Activated CD4-positive, alpha-beta memory T cell treated with anti-CD3 and anti-CD28 coated beads, Interleukin-2, amount 10 ng/mL, durations not matched to agents 7 days and 5 days (primary cell): ENCODE measurements around the gene AARS2. TPM values are rescaled to one million over a fixed set of nuclear protein-coding genes. Genes with fewer than 3 reads are reported as not detected.
A peak's percentile ranks its signal among the peaks of the same experiment; 100 is the strongest.
"Not testable (repeated sequence)": the region's sequence is repeated elsewhere in the genome, so short reads cannot be mapped to it uniquely, and the experiment has no call there.

Experiments used
- CTCF ChIA-PET: fragments of 350-600 bp; sonication (Branson Sonifier 250); formaldehyde crosslinking; loops from one replicate; lab custom pipeline; 2021; ENCODE audit warnings: antibody characterized with exemption, inconsistent platforms; lab: Charles Lee
- POLR2A ChIA-PET: fragments of 350-600 bp; sonication (Branson Sonifier 250); formaldehyde crosslinking; loops from one replicate; lab custom pipeline; 2021; ENCODE audit warnings: antibody characterized with exemption; lab: Charles Lee
- DNase-seq: peaks from one replicate; pipeline ENCODE4 v3.0.0-alpha.2; 2020
- H3K27ac Mint-ChIP-seq: one replicate; pipeline ENCODE4 v1.8.0; 2021; ENCODE audit warnings: mild to moderate bottlenecking, mixed read lengths
- H3K27me3 Mint-ChIP-seq: one replicate; pipeline ENCODE4 v1.8.0; 2021; ENCODE audit warnings: mixed read lengths
- H3K36me3 Mint-ChIP-seq: one replicate; pipeline ENCODE4 v1.8.0; 2021; ENCODE audit warnings: low read depth, mixed read lengths
- H3K4me1 Mint-ChIP-seq: one replicate; pipeline ENCODE4 v1.8.0; 2021; ENCODE audit warnings: mixed read lengths
- H3K4me3 Mint-ChIP-seq: one replicate; pipeline ENCODE4 v1.8.0; 2021; ENCODE audit warnings: mild to moderate bottlenecking, mixed read lengths
- H3K9me3 Mint-ChIP-seq: one replicate; pipeline ENCODE4 v1.8.0; 2021; ENCODE audit warnings: mixed read lengths
- total RNA-seq, 2 experiments: library from RNA; stranded (reverse); gene quantifications; one replicate each; pipeline ENCODE4 v1.2.3, GENCODE V29; 2021

Gene AARS2
- 10 to 100 TPM; 14.8 to 15.0 TPM for total RNA-seq

DNA sequence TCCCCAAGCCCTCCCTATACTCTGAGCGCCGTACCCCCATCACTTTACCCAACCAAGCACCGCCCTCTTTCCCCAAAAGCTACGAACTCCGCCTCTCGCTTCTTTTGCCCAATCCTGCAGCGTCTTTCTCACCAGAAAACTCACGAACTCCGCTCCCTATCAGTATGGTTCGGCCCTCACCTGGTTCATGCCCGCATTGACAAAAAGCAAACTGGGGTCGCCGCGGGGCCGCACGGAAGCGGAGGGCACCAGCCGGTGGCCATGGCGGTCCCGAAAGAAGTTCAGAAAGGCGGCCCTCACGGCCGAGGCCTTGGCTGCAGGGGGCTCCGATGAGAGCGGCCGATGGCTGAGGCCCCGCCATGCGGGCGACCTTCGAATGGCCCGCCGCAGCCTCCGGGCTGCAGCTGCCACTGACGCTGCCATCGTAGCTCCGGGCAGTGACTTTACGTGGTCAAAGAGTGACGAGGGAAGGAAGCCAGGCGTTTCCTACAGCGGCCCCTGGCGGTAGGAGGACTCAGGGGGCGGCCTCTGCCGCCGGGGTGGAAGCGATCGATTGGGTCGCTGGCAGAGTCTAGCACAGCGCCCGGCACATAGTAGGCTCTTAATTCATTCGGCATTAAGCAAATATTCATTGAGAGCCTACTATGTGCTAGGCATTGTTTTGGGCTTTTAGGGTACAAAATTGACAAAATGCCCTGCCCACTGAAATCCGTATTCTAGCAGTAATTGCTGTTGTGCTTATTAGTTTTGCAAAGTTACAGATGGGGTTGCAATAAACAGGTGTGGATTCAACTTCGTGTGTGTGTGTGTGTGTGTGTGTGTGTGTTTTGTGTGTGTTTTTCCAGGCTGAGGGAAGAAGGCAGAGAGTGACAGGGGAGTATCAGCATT is at the start of gene AARS2:
Gene AARS2 (minus strand): TSS at position 447 of the 888 bp plus-strand sequence. CDS start 24 bp downstream, at position 423.
- H3K27ac Mint-ChIP-seq, result peak within 1 kb of the TSS; percentile 84
- no peaks in the 10 kb centered on the region for H3K9me3 Mint-ChIP-seq
- peaks cover 13% of the 10 kb centered on the region for H3K27me3 Mint-ChIP-seq
- ChIA-PET POLR2A (interaction anchor here (0.9 to 3.1 kb wide), 12 partner anchors 9 to 181 kb away, joined by 3 to 13 read pairs (median 4); partner anchors contain the start of genes CDC5L and HSP90AB1), CTCF (interaction anchor here (0.7 to 3.4 kb wide), 24 partner anchors 9 to 140 kb away, joined by 3 to 24 read pairs (median 4); partner anchors contain the start of genes SLC35B2 and SPATS1)
- H3K4me3 Mint-ChIP-seq, result peak within 1 kb of the TSS; percentile 96
- peaks cover 16% of the 10 kb centered on the region for H3K36me3 Mint-ChIP-seq
- H3K4me1 Mint-ChIP-seq, result peaks cover 18% of the 10 kb centered on the region
- peak; percentile 92 for DNase-seq

- POLR2A ChIA-PET, result no interaction called here
- Mint-ChIP-seq H3K4me3 (no peak overlapping the region), H3K27me3 (peaks cover 21% of the 10 kb centered on the region), H3K36me3 (no peaks in the 10 kb centered on the region), H3K4me1 (no peaks in the 10 kb centered on the region), H3K27ac (no peak overlapping the region), H3K9me3 (no peaks in the 10 kb centered on the region)
- CTCF ChIA-PET, result no interaction called here
- no peak for DNase-seq
These were observed 48.8 kb upstream of the AARS2 start for GRCh38 chr6:44361947-44362346.

GRCh38 chr6:44359973-44360372 is 46.8 kb upstream of the AARS2 start:
- no peaks in the 10 kb centered on the region for H3K9me3 Mint-ChIP-seq
- no peak for DNase-seq
- no peak overlapping the region for H3K27ac Mint-ChIP-seq
- no peaks in the 10 kb centered on the region for H3K36me3 Mint-ChIP-seq
- no peak overlapping the region for H3K4me3 Mint-ChIP-seq
- ChIA-PET CTCF (no interaction called here), POLR2A (no interaction called here)
- H3K27me3 Mint-ChIP-seq, result peaks cover 34% of the 10 kb centered on the region
- H3K4me1 Mint-ChIP-seq, result no peaks in the 10 kb centered on the region

DNA sequence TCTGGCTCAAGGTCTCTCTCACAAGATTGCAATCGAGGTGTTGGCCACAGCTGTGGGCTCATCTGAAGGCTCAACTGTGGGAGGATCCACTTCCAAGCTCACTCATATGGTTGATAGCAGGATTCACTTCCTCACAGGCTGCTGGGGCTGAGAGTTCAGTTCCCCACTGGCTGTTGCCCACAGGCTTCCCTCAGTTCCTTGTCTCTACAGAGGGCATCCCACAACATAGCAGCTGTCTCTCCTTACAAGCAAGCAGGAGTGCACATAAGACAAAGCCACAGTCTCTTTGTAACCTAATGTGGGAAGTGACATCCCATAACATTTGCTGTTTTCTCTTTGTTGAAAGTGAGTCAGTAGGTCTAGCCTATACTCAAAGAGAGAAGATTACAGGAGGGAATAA is 43.3 kb upstream of the AARS2 start:
- no peak for DNase-seq
- Mint-ChIP-seq H3K4me1 (no peaks in the 10 kb centered on the region), H3K36me3 (no peaks in the 10 kb centered on the region), H3K9me3 (no peaks in the 10 kb centered on the region), H3K27me3 (peaks cover 33% of the 10 kb centered on the region), H3K27ac (no peak overlapping the region), H3K4me3 (no peak overlapping the region)
- CTCF ChIA-PET, result no interaction called here
- POLR2A ChIA-PET, result no interaction called here

- Mint-ChIP-seq H3K27ac (no peak overlapping the region), H3K4me1 (no peaks in the 10 kb centered on the region), H3K36me3 (no peaks in the 10 kb centered on the region), H3K27me3 (peaks cover 33% of the 10 kb centered on the region), H3K4me3 (no peak overlapping the region), H3K9me3 (no peaks in the 10 kb centered on the region)
- ChIA-PET POLR2A (no interaction called here), CTCF (no interaction called here)
- DNase-seq, result no peak
These were observed 42.5 kb upstream of the AARS2 start for GRCh38 chr6:44355640-44356039.

- no peak for DNase-seq
- no peak overlapping the region for H3K27ac Mint-ChIP-seq
- ChIA-PET POLR2A (no interaction called here), CTCF (no interaction called here)
- no peak overlapping the region for H3K4me3 Mint-ChIP-seq
- H3K27me3 Mint-ChIP-seq, result peaks cover 25% of the 10 kb centered on the region
- no peaks in the 10 kb centered on the region for H3K4me1 Mint-ChIP-seq
- no peaks in the 10 kb centered on the region for H3K9me3 Mint-ChIP-seq
- H3K36me3 Mint-ChIP-seq, result no peaks in the 10 kb centered on the region
These were observed 40.2 kb upstream of the AARS2 start for GRCh38 chr6:44353336-44353735.

- H3K4me1 Mint-ChIP-seq, result no peaks in the 10 kb centered on the region
These were observed 39.1 kb upstream of the AARS2 start for GRCh38 chr6:44352259-44352658.

DNA sequence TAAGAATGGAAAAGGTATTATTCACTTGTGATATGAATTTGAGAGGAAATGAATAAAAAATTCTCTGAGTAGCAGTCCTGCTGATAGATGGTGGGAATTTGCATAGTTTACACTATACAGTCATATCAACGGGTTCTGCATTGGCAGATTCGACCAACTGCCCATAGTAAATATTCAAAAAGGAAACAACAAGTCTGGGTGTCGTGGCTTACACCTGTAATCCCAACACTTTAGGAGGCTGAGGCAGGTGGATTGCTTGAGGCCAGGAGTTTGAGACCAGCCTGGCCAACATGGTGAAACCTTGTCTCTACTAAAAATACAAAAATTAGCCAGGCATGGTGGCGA is 37.5 kb upstream of the AARS2 start:
- POLR2A ChIA-PET, H3K9me3 Mint-ChIP-seq, H3K4me1 Mint-ChIP-seq, H3K27ac Mint-ChIP-seq, DNase-seq, H3K4me3 Mint-ChIP-seq, H3K36me3 Mint-ChIP-seq: not testable (repeated sequence)
- H3K27me3 Mint-ChIP-seq, result peaks cover 13% of the 10 kb centered on the region
- CTCF ChIA-PET, result interaction anchor here (1.4 kb wide), 1 partner anchor 11 kb away, joined by 4 read pairs; no protein-coding TSS in a partner anchor

More at GRCh38 chr6:44352259-44352658, 39.1 kb upstream of the AARS2 start:
- POLR2A ChIA-PET, result interaction anchor here (1.0 kb wide), 1 partner anchor 8 kb away, joined by 3 read pairs; no protein-coding TSS in a partner anchor
- Mint-ChIP-seq H3K27ac (no peak overlapping the region), H3K9me3 (no peaks in the 10 kb centered on the region), H3K36me3 (no peaks in the 10 kb centered on the region), H3K27me3 (peaks cover 19% of the 10 kb centered on the region), H3K4me3 (no peak overlapping the region)
- no peak for DNase-seq
- CTCF ChIA-PET, result interaction anchor here (1.4 kb wide), 1 partner anchor 13 kb away, joined by 4 read pairs; no protein-coding TSS in a partner anchor

GRCh38 chr6:44349904-44350649 is 36.9 kb upstream of the AARS2 start:
- CTCF ChIA-PET, result no interaction called here
- no peaks in the 10 kb centered on the region for H3K36me3 Mint-ChIP-seq
- H3K4me1 Mint-ChIP-seq, result no peaks in the 10 kb centered on the region
- DNase-seq, result no peak
- H3K27ac Mint-ChIP-seq, result no peak overlapping the region
- H3K4me3 Mint-ChIP-seq, result no peak overlapping the region
- H3K27me3 Mint-ChIP-seq, result peaks cover 13% of the 10 kb centered on the region
- no peaks in the 10 kb centered on the region for H3K9me3 Mint-ChIP-seq
- POLR2A ChIA-PET, result no interaction called here

DNA sequence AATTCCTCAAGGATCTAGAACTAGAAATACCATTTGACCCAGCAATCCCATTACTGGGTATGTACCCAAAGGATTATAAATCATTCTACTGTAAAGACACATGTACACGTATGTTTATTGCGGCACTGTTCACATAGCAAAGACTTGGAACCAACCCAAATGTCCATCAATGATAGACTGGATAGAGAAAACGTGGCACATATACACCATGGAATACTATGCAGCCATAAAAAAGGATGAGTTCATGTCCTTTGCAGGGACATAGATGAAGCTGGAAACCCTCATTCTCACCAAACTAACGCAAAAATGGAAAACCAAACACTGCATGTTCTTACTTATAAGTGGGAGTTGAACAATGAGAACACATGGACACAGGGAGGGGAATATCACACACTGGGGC is 33.7 kb upstream of the AARS2 start:
- DNase-seq, POLR2A ChIA-PET, H3K4me3 Mint-ChIP-seq, H3K4me1 Mint-ChIP-seq, H3K36me3 Mint-ChIP-seq, H3K9me3 Mint-ChIP-seq, H3K27ac Mint-ChIP-seq: not testable (repeated sequence)
- CTCF ChIA-PET, result interaction anchor here (1.4 kb wide), 1 partner anchor 34 kb away, joined by 3 read pairs; the partner anchor contains the start of gene AARS2
- H3K27me3 Mint-ChIP-seq, result peaks cover 41% of the 10 kb centered on the region

GRCh38 chr6:44342489-44342888 is 29.3 kb upstream of the AARS2 start, which contains the start of gene SPATS1:
SPATS1 (plus strand) TSS chr6:44342650; CDS start chr6:44343096, 446 bp downstream.
- no peak within 1 kb of the TSS for H3K4me3 Mint-ChIP-seq
- H3K4me1 Mint-ChIP-seq, result no peaks in the 10 kb centered on the region
- H3K27ac Mint-ChIP-seq, result no peak within 1 kb of the TSS
- POLR2A ChIA-PET, result interaction anchor here (0.6 to 1.6 kb wide), 2 partner anchors 30 to 45 kb away, joined by 3 to 6 read pairs; partner anchors contain the start of genes AARS2 and CDC5L
- H3K9me3 Mint-ChIP-seq, result no peaks in the 10 kb centered on the region
- peaks cover 48% of the 10 kb centered on the region for H3K27me3 Mint-ChIP-seq
- H3K36me3 Mint-ChIP-seq, result no peaks in the 10 kb centered on the region
- CTCF ChIA-PET, result interaction anchor here (0.7 to 1.5 kb wide), 3 partner anchors 30 to 1591 kb away, joined by 3 to 7 read pairs (median 3); partner anchors contain the start of gene AARS2
- DNase-seq, result no peak

GRCh38 chr6:44342052-44342451 is 28.9 kb upstream of the AARS2 start:
- no peaks in the 10 kb centered on the region for H3K36me3 Mint-ChIP-seq
- no peak overlapping the region for H3K27ac Mint-ChIP-seq
- CTCF ChIA-PET, result interaction anchor here (0.7 to 1.5 kb wide), 5 partner anchors 29 to 1591 kb away, joined by 3 to 7 read pairs (median 3); partner anchors contain the start of gene AARS2
- H3K9me3 Mint-ChIP-seq, result no peaks in the 10 kb centered on the region
- H3K27me3 Mint-ChIP-seq, result peaks cover 48% of the 10 kb centered on the region
- no peak for DNase-seq
- POLR2A ChIA-PET, result interaction anchor here (0.6 kb wide), 1 partner anchor 29 kb away, joined by 3 read pairs; the partner anchor contains the start of gene AARS2
- no peaks in the 10 kb centered on the region for H3K4me1 Mint-ChIP-seq
- no peak overlapping the region for H3K4me3 Mint-ChIP-seq
